ENCODE data around the gene E4F1.

DNA sequence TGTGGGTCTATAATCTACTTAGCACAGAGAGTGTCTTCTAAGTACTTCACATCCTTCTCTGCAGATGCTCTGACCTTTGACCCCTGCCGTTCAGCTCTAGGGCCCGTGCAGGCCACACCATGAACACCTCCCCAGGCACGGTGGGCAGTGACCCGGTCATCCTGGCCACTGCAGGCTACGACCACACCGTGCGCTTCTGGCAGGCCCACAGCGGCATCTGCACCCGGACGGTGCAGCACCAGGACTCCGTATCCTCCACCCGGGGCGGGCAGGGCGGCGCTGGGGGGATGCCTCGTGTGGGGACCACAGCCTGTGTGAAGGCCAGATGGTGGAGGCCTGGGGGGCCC, 17.5 kb upstream of the E4F1 start:
- TF ChIP-seq, protein P1, sequence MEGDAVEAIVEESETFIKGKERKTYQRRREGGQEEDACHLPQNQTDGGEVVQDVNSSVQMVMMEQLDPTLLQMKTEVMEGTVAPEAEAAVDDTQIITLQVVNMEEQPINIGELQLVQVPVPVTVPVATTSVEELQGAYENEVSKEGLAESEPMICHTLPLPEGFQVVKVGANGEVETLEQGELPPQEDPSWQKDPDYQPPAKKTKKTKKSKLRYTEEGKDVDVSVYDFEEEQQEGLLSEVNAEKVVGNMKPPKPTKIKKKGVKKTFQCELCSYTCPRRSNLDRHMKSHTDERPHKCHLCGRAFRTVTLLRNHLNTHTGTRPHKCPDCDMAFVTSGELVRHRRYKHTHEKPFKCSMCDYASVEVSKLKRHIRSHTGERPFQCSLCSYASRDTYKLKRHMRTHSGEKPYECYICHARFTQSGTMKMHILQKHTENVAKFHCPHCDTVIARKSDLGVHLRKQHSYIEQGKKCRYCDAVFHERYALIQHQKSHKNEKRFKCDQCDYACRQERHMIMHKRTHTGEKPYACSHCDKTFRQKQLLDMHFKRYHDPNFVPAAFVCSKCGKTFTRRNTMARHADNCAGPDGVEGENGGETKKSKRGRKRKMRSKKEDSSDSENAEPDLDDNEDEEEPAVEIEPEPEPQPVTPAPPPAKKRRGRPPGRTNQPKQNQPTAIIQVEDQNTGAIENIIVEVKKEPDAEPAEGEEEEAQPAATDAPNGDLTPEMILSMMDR (IDR thresholded peaks at IDR 0.05 in 4 of 5, conservative IDR thresholded peaks at IDR 0.05 in 1 of 5) = no peak
- no peak for TF ChIP-seq POLR2A (IDR thresholded peaks at IDR 0.05)

Data from gastrocnemius medialis (tissue), 4 donors.